ENCODE data around the gene PAX2. TPM values are rescaled to one million over a fixed set of nuclear protein-coding genes. Genes with fewer than 3 reads are reported as not detected.

Gene PAX2
- total RNA-seq, 1 experiment from 2014 or later = not detected

GRCh38 chr10:100715445-100716385 is 29.7 kb upstream of the PAX2 start:
- no peak for TF ChIP-seq EZH2 (IDR thresholded peaks at IDR 0.05; ENCODE audit: borderline replicate concordance, low read depth, low read length, poor library complexity, severe bottlenecking)
- no peak for TF ChIP-seq CTCF (conservative IDR thresholded peaks at IDR 0.05; ENCODE audit: low read depth, low read length)
- intact Hi-C loops (cut with micrococcal nuclease; ENCODE audit: unreplicated experiment) = no loop called here
- no peak overlapping the region for H3K4me3 ChIP-seq (ENCODE audit: low read depth, low read length, poor library complexity, severe bottlenecking)
- BruUV-seq (replicated peaks) = no TSS peak
- H3K4me1 ChIP-seq (ENCODE audit: insufficient read depth, low read length, poor library complexity, severe bottlenecking) = no peaks in the 10 kb centered on the region
- no peak overlapping the region for H3K27ac ChIP-seq (ENCODE audit: low read depth, low read length, poor library complexity, severe bottlenecking)
- CTCF ChIA-PET = no interaction called here
- peaks cover 88% of the 10 kb centered on the region for H3K27me3 ChIP-seq (replicated peaks; ENCODE audit: insufficient read depth, low read depth, low read length, poor library complexity)
- POLR2A ChIA-PET (ENCODE audit: low non-redundant PET) = no interaction called here
- H3K9me3 ChIP-seq (ENCODE audit: low read depth, low read length, poor library complexity, severe bottlenecking) = no peaks in the 10 kb centered on the region
- no peak for DNase-seq (ENCODE audit: low spot score)
- no peaks in the 10 kb centered on the region for H3K36me3 ChIP-seq (ENCODE audit: insufficient read depth, low read length, poor library complexity, severe bottlenecking)

GRCh38 chr10:100717166-100717565 is 28.2 kb upstream of the PAX2 start:
- ChIA-PET CTCF (no interaction called here), POLR2A (ENCODE audit: low non-redundant PET) (no interaction called here)
- H3K27ac ChIP-seq (ENCODE audit: low read depth, low read length, poor library complexity, severe bottlenecking) = no peak overlapping the region
- DNase-seq (ENCODE audit: low spot score) = no peak
- no TSS peak for BruUV-seq (replicated peaks)
- H3K4me1 ChIP-seq (ENCODE audit: insufficient read depth, low read length, poor library complexity, severe bottlenecking) = no peaks in the 10 kb centered on the region
- intact Hi-C loops (cut with micrococcal nuclease; ENCODE audit: unreplicated experiment) = no loop called here
- no peaks in the 10 kb centered on the region for H3K9me3 ChIP-seq (ENCODE audit: low read depth, low read length, poor library complexity, severe bottlenecking)
- TF ChIP-seq CTCF (conservative IDR thresholded peaks at IDR 0.05; ENCODE audit: low read depth, low read length) = no peak
- TF ChIP-seq EZH2 (IDR thresholded peaks at IDR 0.05; ENCODE audit: borderline replicate concordance, low read depth, low read length, poor library complexity, severe bottlenecking) = no peak
- no peaks in the 10 kb centered on the region for H3K36me3 ChIP-seq (ENCODE audit: insufficient read depth, low read length, poor library complexity, severe bottlenecking)
- no peak overlapping the region for H3K4me3 ChIP-seq (ENCODE audit: low read depth, low read length, poor library complexity, severe bottlenecking)
- peaks cover 88% of the 10 kb centered on the region for H3K27me3 ChIP-seq (replicated peaks; ENCODE audit: insufficient read depth, low read depth, low read length, poor library complexity)

GRCh38 chr10:100718197-100718742 is 27.1 kb upstream of the PAX2 start:
- no peaks in the 10 kb centered on the region for H3K36me3 ChIP-seq (ENCODE audit: insufficient read depth, low read length, poor library complexity, severe bottlenecking)
- no peaks in the 10 kb centered on the region for H3K4me1 ChIP-seq (ENCODE audit: insufficient read depth, low read length, poor library complexity, severe bottlenecking)
- TF ChIP-seq CTCF (conservative IDR thresholded peaks at IDR 0.05; ENCODE audit: low read depth, low read length) = no peak
- TF ChIP-seq EZH2 (IDR thresholded peaks at IDR 0.05; ENCODE audit: borderline replicate concordance, low read depth, low read length, poor library complexity, severe bottlenecking) = no peak
- CTCF ChIA-PET = no interaction called here
- H3K9me3 ChIP-seq (ENCODE audit: low read depth, low read length, poor library complexity, severe bottlenecking) = no peaks in the 10 kb centered on the region
- H3K27ac ChIP-seq (ENCODE audit: low read depth, low read length, poor library complexity, severe bottlenecking) = no peak overlapping the region
- POLR2A ChIA-PET (ENCODE audit: low non-redundant PET) = no interaction called here
- DNase-seq (ENCODE audit: low spot score) = no peak
- H3K27me3 ChIP-seq (replicated peaks; ENCODE audit: insufficient read depth, low read depth, low read length, poor library complexity) = peaks cover 87% of the 10 kb centered on the region
- H3K4me3 ChIP-seq (ENCODE audit: low read depth, low read length, poor library complexity, severe bottlenecking) = no peak overlapping the region
- intact Hi-C loops (cut with micrococcal nuclease; ENCODE audit: unreplicated experiment) = no loop called here
- no TSS peak for BruUV-seq (replicated peaks)
